ENCODE data around the gene SH3BP5.
"Not testable (repeated sequence)": the region's sequence is repeated elsewhere in the genome, so short reads cannot be mapped to it uniquely, and the experiment has no call there.

SH3BP5 gene

GRCh38 chr3:15364078-15364477 is 31.7 kb upstream of the SH3BP5 start:
- not testable (repeated sequence) for H2BK120ac ChIP-seq (ENCODE audit: low read depth, low read length); H2AK5ac ChIP-seq (ENCODE audit: low read depth, low read length); H2AFZ ChIP-seq (ENCODE audit: low read length); H4K8ac ChIP-seq (ENCODE audit: low read depth, low read length); H3K4ac ChIP-seq (ENCODE audit: low read length); H3K4me2 ChIP-seq (ENCODE audit: insufficient read depth, low read length, poor library complexity, severe bottlenecking); H3K36me3 ChIP-seq (replicated peaks in 1 of 2; ENCODE audit: control insufficient read depth in 2 of 2, insufficient read depth in 2 of 2, low read length in 2 of 2); H4K91ac ChIP-seq (ENCODE audit: low read depth, low read length, poor library complexity); H3K4me3 ChIP-seq (ENCODE audit: low read length in 2 of 2); H3K9me3 ChIP-seq (replicated peaks in 1 of 2; ENCODE audit: control insufficient read depth in 2 of 2, insufficient read depth in 1 of 2, low read depth in 1 of 2, low read length in 2 of 2); H3K9ac ChIP-seq (ENCODE audit: low read depth, low read length, poor library complexity); H2BK12ac ChIP-seq (ENCODE audit: low read length); H3K27ac ChIP-seq (replicated peaks; ENCODE audit: low read length); H3K18ac ChIP-seq (ENCODE audit: low read length); H3K14ac ChIP-seq (ENCODE audit: low read length); H3K4me1 ChIP-seq (ENCODE audit: control insufficient read depth in 2 of 2, insufficient read depth in 1 of 2, low read depth in 1 of 2, low read length in 2 of 2); H3K23ac ChIP-seq (ENCODE audit: low read depth, low read length, poor library complexity); DNase-seq (ENCODE audit: low spot score); H2BK5ac ChIP-seq (ENCODE audit: low read length); H3K27me3 ChIP-seq (ENCODE audit: control insufficient read depth in 3 of 3, insufficient read depth in 3 of 3, low read depth in 1 of 3, low read length in 3 of 3); H3K79me1 ChIP-seq (ENCODE audit: low read depth, low read length); H2BK15ac ChIP-seq (ENCODE audit: low read length)
- WGBS, 2 donors (ENCODE audit: extremely low coverage in 2 of 2, insufficient read length in 2 of 2, insufficient replicate concordance in 1 of 2) = no CpG with 5 or more reads among the region's 6 CpGs

GRCh38 chr3:15361494-15362214 is 29.3 kb upstream of the SH3BP5 start:
- Histone ChIP-seq H3K23ac (ENCODE audit: low read depth, low read length, poor library complexity) (no peak overlapping the region), H2BK15ac (ENCODE audit: low read length) (no peak overlapping the region), H2AFZ (ENCODE audit: low read length) (peak overlapping the region; percentile 82), H3K9ac (ENCODE audit: low read depth, low read length, poor library complexity) (no peak overlapping the region), H3K79me1 (ENCODE audit: low read depth, low read length) (no peaks in the 10 kb centered on the region), H3K36me3 (replicated peaks in 1 of 2; ENCODE audit: control insufficient read depth in 2 of 2, insufficient read depth in 2 of 2, low read length in 2 of 2) (no peaks in the 10 kb centered on the region), H4K8ac (ENCODE audit: low read depth, low read length) (no peak overlapping the region), H2BK12ac (ENCODE audit: low read length) (no peak overlapping the region), H3K27me3 (ENCODE audit: control insufficient read depth in 3 of 3, insufficient read depth in 3 of 3, low read depth in 1 of 3, low read length in 3 of 3) (no peaks in the 10 kb centered on the region), H3K4ac (ENCODE audit: low read length) (no peak overlapping the region), H4K91ac (ENCODE audit: low read depth, low read length, poor library complexity) (no peak overlapping the region), H3K27ac (replicated peaks; ENCODE audit: low read length) (no peak overlapping the region), H3K4me2 (ENCODE audit: insufficient read depth, low read length, poor library complexity, severe bottlenecking) (no peak overlapping the region), H3K14ac (ENCODE audit: low read length) (no peak overlapping the region), H3K9me3 (replicated peaks in 1 of 2; ENCODE audit: control insufficient read depth in 2 of 2, insufficient read depth in 1 of 2, low read depth in 1 of 2, low read length in 2 of 2) (peaks cover 0 to 2% of the 10 kb centered on the region in 2 donors), H3K4me3 (ENCODE audit: low read length in 2 of 2) (no peak overlapping the region), H2BK120ac (ENCODE audit: low read depth, low read length) (no peak overlapping the region), H2AK5ac (ENCODE audit: low read depth, low read length) (no peak overlapping the region), H2BK5ac (ENCODE audit: low read length) (no peak overlapping the region), H3K4me1 (ENCODE audit: control insufficient read depth in 2 of 2, insufficient read depth in 1 of 2, low read depth in 1 of 2, low read length in 2 of 2) (peaks cover 5 to 9% of the 10 kb centered on the region in 2 donors), H3K18ac (ENCODE audit: low read length) (peak overlapping the region; percentile 77)
- WGBS, 2 donors (ENCODE audit: extremely low coverage in 2 of 2, insufficient read length in 2 of 2, insufficient replicate concordance in 1 of 2) = no CpG with 5 or more reads among the region's 11 CpGs
- peak; percentile 21 for DNase-seq (ENCODE audit: low spot score)

- Histone ChIP-seq H3K4me2 (ENCODE audit: insufficient read depth, low read length, poor library complexity, severe bottlenecking) (no peak overlapping the region), H3K36me3 (replicated peaks in 1 of 2; ENCODE audit: control insufficient read depth in 2 of 2, insufficient read depth in 2 of 2, low read length in 2 of 2) (no peaks in the 10 kb centered on the region), H3K18ac (ENCODE audit: low read length) (no peak overlapping the region), H2AK5ac (ENCODE audit: low read depth, low read length) (no peak overlapping the region), H3K27ac (replicated peaks; ENCODE audit: low read length) (no peak overlapping the region), H4K91ac (ENCODE audit: low read depth, low read length, poor library complexity) (no peak overlapping the region), H3K23ac (ENCODE audit: low read depth, low read length, poor library complexity) (no peak overlapping the region), H3K9me3 (replicated peaks in 1 of 2; ENCODE audit: control insufficient read depth in 2 of 2, insufficient read depth in 1 of 2, low read depth in 1 of 2, low read length in 2 of 2) (peaks cover 0 to 2% of the 10 kb centered on the region in 2 donors), H3K4me1 (ENCODE audit: control insufficient read depth in 2 of 2, insufficient read depth in 1 of 2, low read depth in 1 of 2, low read length in 2 of 2) (peaks cover 5 to 9% of the 10 kb centered on the region in 2 donors), H2BK15ac (ENCODE audit: low read length) (no peak overlapping the region), H3K9ac (ENCODE audit: low read depth, low read length, poor library complexity) (no peak overlapping the region), H3K14ac (ENCODE audit: low read length) (no peak overlapping the region), H3K4me3 (ENCODE audit: low read length in 2 of 2) (no peak overlapping the region), H4K8ac (ENCODE audit: low read depth, low read length) (no peak overlapping the region), H3K79me1 (ENCODE audit: low read depth, low read length) (no peaks in the 10 kb centered on the region), H2BK5ac (ENCODE audit: low read length) (no peak overlapping the region), H3K27me3 (ENCODE audit: control insufficient read depth in 3 of 3, insufficient read depth in 3 of 3, low read depth in 1 of 3, low read length in 3 of 3) (no peaks in the 10 kb centered on the region), H2BK12ac (ENCODE audit: low read length) (no peak overlapping the region), H2BK120ac (ENCODE audit: low read depth, low read length) (no peak overlapping the region), H2AFZ (ENCODE audit: low read length) (peak overlapping the region; percentile 82), H3K4ac (ENCODE audit: low read length) (no peak overlapping the region)
- no peak for DNase-seq (ENCODE audit: low spot score)
- WGBS, 2 donors (ENCODE audit: extremely low coverage in 2 of 2, insufficient read length in 2 of 2, insufficient replicate concordance in 1 of 2) = no CpG with 5 or more reads among the region's 1 CpG
Observed at GRCh38 chr3:15360788-15361493, 28.6 kb upstream of the SH3BP5 start.

- Histone ChIP-seq H3K14ac (ENCODE audit: low read length) (no peak overlapping the region), H3K4me1 (ENCODE audit: control insufficient read depth in 2 of 2, insufficient read depth in 1 of 2, low read depth in 1 of 2, low read length in 2 of 2) (peaks cover 5 to 9% of the 10 kb centered on the region in 2 donors), H2BK120ac (ENCODE audit: low read depth, low read length) (no peak overlapping the region), H3K9ac (ENCODE audit: low read depth, low read length, poor library complexity) (no peak overlapping the region), H3K27me3 (ENCODE audit: control insufficient read depth in 3 of 3, insufficient read depth in 3 of 3, low read depth in 1 of 3, low read length in 3 of 3) (no peaks in the 10 kb centered on the region), H3K79me1 (ENCODE audit: low read depth, low read length) (no peaks in the 10 kb centered on the region), H2BK15ac (ENCODE audit: low read length) (no peak overlapping the region), H2BK5ac (ENCODE audit: low read length) (no peak overlapping the region), H4K91ac (ENCODE audit: low read depth, low read length, poor library complexity) (no peak overlapping the region), H2BK12ac (ENCODE audit: low read length) (no peak overlapping the region), H3K4ac (ENCODE audit: low read length) (no peak overlapping the region), H3K36me3 (replicated peaks in 1 of 2; ENCODE audit: control insufficient read depth in 2 of 2, insufficient read depth in 2 of 2, low read length in 2 of 2) (no peaks in the 10 kb centered on the region), H3K18ac (ENCODE audit: low read length) (no peak overlapping the region), H3K4me3 (ENCODE audit: low read length in 2 of 2) (no peak overlapping the region), H2AFZ (ENCODE audit: low read length) (no peak overlapping the region), H3K4me2 (ENCODE audit: insufficient read depth, low read length, poor library complexity, severe bottlenecking) (no peak overlapping the region), H2AK5ac (ENCODE audit: low read depth, low read length) (no peak overlapping the region), H3K27ac (replicated peaks; ENCODE audit: low read length) (no peak overlapping the region), H4K8ac (ENCODE audit: low read depth, low read length) (no peak overlapping the region), H3K23ac (ENCODE audit: low read depth, low read length, poor library complexity) (no peak overlapping the region), H3K9me3 (replicated peaks in 1 of 2; ENCODE audit: control insufficient read depth in 2 of 2, insufficient read depth in 1 of 2, low read depth in 1 of 2, low read length in 2 of 2) (no peaks in the 10 kb centered on the region)
- WGBS, 2 donors (ENCODE audit: extremely low coverage in 2 of 2, insufficient read length in 2 of 2, insufficient replicate concordance in 1 of 2) = no CpG with 5 or more reads among the region's 6 CpGs
- no peak for DNase-seq (ENCODE audit: low spot score)
Observed at GRCh38 chr3:15359677-15360397, 27.5 kb upstream of the SH3BP5 start.
